Stimulated activated CD4-positive, alpha-beta T cell treated with anti-CD3 and anti-CD28 coated beads, Interleukin-2, amount 100 ng/mL, for 24 hours (primary cell): ENCODE measurements around the gene TRMT61A.
"Not testable (repeated sequence)": the region's sequence is repeated elsewhere in the genome, so short reads cannot be mapped to it uniquely, and the experiment has no call there.

Source experiments
- DNase-seq, 2 donors: peaks; one replicate each; pipeline ENCODE4 v3.0.0-alpha.2; 2020

Gene TRMT61A

DNA sequence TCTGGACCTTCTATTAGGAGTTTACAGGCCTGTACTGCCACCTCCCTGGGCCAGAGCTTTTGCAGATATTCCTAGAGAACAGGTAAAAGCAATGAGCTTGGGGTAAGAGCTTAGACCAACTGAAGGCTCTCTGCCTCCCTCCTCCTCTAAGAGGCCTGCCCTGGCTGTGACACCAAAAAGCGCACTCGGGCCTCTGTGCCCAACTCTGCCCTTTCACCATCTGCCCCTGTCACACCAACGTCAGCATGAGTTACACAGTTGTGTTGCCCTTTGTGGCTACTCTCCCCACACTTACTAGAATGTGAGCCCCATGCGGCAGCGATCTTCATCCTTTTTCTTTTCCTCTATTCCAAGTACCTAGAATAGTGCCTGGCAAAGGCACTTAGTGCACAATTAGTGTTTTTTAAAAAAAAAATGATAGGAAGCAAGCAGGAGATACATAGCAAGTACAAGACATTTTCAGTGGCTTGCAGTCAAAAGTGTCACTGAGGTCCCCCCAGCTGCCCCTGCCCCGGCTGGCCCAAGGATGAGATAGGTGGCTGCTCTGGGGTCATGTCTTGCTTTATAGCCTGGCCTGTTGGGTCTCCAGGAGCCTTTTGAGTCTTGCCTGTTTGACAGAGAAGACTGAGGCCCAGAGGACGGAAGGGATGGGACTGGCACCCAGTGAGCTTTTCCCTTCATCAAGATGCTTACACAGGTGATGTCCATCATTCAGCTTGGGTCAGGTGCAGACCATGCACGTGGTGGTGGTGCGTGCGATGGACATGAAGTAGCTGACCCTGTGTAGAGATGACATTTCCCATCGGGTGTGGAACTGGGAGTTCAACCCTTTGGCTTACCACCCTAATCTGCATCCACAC lies 18.9 kb upstream of the TRMT61A start:
- DNase-seq: no peak

DNA sequence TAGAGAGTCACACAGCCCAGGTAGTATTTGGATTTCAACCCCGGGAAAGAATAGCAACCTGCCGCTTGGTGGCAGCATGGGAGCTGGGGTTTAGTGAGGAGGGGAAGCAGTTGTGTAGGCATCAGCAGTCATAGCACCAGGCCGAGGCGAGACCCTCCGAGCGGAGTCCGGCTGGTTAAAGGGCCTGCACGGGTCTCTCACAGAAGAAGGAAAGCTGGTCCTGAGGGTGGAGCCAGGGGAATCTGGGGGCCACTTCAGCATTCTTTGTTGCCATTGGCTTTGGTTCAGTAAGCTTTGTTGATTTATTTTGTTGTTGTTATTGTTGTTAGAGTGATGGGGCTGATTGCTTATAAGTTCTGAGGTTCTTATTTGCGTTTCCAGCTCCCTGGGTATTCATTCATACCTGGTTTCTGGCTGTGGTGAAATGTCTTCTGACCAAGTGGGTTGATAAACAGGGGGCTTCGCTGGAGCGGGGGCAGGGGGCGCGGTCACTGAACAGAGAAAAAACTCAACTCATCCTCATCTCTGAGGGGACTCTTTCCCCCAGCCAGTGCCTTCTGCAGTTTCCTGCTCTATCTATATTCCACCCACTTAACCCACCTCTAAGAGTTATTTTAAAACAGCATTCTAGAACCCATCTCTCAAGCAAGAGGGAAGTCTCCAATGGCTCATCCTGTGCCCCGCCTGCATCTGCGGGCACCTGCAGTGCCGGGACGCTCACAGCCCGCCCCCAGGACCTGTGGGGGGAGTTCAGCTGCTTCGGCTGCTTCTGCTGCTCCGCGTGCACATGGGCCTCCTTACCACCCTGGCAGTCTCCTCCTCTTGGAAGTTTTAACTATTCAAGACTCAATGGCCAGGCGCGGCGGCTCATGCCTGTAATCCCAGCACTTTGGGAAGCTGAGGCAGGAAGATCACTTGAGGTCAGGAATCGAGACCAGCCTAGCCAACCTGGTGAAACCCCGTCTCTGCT lies 18.0 kb upstream of the TRMT61A start:
- DNase-seq: no peak

DNA sequence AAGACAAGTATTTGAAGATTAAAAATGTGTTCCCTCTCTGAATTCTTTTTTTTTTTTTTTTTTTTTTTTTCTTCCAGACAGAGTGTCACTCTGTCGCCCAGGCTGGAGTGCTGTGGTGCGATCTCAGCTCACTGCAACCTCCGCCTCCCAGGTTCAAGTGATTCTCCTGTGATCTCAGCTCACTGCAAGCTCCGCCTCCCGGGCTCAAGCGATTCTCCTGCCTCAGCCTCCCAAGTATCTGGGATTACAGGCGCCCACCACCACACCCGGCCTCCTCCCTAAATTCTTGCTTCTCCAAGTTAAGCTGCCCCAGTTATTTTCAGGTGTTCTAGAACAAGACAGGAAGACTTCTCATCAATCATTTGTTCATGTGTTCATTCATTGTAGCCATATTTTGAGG lies 16.8 kb upstream of the TRMT61A start:
- not testable (repeated sequence) for DNase-seq

DNA sequence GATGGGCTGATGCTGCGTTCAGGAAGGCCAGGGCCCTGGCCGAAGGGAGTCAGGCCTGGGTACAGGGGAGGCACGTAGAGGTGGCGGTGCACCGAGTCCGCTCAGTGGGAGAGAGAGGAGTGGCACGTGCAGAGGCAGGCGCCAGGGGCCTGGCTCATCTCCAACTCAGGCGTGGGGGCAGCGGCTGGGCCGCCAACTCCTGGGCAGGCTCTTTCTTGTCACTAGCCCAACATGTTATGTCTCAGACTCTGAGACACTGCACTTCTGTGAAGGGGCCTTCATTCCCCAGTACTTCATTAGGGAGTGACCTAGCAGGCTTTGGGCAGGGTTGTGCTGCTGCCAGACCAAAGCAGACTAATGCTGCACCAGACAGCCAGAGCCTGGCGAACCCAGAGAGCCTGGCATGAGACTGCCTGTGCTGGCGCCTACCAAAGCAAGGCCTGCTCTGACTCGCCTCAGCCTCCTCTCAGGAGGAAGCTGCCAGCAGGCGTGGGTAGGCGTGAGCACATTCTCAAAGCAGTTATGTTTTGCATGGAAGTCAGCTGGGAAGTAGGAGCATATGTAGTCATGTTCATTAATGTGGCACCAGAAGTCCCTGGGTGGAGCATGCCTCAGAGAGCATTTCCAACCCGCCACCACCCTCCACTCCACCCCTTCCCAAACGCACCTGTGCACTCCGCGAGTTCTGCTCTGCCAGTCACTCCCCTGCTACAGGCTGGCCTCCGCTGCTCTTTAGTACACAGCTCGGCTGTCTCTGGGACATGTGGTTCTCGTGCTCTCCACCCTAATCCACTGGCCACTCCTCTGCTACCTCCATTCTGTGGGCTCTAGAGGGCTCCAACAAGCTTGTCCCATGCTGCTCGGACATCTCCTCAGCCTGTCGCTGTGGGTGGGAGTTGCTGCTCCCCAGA lies 16.0 kb upstream of the TRMT61A start:
- DNase-seq: no peak

DNA sequence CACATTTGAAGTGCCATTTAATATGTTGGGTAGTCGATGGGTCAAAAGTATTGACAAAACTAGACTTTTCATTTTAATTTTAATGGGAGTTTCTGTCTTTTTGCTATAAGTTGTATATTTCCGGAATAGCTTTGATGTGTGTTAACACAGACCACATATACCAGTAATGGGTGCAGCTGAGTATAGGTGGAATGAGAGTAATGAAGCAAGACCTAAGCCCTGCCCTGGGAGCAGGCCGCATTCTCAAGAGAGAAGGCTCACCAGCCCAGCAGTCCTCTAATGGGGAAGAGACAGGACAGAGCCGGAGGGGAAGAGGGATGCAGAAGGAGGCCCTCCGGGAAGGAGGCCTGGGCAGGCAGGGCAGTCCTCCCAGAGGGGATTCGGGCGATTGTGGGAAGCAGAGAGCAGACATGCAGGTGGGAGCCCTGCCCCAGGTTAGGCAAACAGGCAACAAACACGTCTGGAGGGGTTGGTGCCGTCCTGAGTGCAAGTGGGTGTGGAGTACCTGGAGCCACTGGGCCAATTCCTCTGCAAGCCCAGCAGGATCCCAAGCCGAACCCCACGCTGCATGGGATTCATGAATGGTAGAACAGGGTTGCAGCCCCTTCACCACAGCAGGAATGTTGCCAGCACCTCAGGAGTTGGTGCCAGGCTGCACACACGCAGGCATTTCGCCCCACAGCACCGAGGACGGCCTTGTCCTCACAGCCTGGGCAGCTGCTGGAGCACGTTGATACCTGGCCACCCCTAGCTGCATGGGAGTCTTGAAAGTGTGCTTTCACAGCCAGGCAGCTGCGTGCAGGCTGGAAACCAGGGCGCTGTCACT lies 14.2 kb upstream of the TRMT61A start:
- no peak for DNase-seq

DNA sequence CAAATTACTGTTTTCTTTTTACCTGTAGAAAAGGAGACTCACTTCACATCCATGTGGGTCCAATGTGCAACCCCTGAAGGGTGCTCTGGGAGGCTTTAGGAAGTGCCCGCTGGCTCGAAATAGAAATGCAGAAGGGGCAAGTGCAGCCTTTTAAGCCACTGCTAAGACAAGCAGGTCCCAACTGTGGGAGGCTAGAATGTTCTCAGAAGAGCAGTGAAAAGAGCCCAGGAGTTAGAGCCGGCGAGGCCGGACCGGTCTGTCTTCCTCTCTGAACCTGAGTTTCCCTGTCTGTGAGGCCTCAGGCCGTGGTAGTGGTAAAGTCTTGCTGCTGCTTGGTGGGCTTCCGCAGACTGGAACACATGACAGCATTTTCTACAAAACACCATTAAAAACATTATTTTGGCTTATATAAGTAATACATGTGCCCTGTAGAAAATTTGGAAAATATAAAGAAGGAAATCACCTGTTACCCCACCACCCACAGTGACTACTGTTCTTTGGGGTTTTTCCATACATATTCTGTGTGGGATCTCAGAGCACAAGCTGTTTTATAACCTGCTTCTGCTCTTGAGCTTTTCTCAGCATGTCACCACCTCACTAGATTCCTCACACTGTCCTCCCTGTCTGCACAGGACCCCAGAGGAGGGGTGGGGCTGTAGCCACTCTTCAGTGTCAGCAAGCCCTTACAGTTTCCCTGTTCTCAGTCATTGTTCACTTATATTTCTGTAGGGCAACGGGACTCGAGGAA lies 12.4 kb upstream of the TRMT61A start:
- DNase-seq: no peak

DNA sequence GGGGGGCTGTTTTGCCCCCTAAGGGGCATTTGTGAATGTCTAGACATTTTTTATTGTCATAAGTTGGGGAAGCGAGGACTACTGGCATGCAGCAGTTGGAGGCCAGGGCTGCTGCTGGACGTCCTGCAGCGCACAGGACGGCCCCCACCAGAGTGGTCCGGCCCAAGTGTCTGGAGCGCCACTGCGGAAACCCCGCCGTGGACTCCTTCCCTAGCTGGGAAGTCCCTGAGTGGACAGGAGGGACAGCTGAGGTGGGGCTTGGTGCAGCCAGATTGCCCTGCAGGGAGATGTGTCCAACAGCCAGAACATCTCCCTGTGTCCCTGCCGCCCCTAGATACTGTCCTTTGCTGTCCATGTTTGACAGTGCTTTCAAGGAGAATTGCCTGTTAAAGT lies 11.8 kb upstream of the TRMT61A start:
- no peak for DNase-seq

DNA sequence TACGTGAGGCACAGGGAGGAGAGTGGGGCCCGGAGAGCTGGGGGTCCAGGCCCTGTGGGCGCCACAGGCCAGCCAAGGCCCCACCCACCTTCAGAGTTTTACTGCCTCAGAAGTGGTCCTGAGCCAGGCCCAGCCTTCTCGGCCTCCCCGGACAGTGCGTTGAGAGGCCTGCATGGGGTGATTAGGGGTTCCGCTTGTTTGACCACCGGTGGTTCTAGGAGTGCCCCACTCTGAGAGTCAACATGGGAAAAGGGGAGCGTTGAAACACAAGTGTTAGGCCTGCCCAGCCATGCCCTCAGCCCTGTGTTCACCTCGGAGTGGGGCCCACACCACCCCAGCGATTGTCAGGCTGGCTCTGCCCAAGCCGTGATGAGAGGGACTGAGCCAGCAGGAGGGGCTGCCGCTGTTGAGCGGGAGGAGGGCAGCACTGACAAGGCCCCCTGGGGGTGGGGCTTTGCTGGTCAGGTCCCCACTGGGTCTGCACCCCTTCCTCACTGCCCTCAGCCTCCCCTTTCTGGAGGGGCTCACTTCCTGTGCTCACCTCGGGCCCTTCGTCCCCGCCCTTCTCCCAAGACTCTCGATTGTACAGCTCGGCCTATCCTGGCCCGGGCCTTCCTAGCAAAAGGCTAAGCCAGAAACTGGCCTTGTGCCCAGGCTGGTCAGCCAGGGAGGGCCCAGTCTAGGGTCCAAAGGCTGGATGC lies 11.1 kb upstream of the TRMT61A start:
- DNase-seq: no peak

DNA sequence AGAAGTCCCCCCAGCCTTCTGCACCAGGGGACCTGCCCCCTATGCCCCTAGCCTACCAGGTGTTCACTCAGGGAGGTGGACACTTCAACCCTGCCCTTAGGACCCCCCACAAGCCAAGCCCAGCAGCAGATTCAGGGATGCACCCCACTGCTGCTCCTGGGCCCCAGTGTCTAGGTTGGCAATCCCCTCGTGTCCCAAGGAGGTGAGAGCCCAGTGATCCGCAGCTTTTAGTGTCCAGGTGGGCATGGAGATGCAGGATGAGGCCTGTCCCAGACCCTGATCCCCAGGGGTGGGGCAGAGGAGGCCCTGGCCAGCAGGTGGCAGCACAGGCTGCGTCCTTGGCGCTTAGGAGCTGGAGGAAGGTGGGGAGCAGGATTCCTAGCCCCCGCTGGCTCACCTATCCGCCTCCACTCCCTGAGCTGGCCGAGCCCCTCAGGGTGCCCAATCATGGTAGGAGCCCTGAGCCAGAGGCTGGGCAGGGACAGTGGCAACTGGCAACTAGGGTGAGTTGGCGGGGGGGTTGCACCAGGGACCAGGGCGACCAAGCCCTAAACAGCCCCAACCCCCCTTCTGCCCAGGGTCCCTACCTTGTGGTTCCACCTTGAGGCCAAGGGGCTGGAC lies 10.5 kb upstream of the TRMT61A start:
- DNase-seq: peak; percentile 71 to 73

DNA sequence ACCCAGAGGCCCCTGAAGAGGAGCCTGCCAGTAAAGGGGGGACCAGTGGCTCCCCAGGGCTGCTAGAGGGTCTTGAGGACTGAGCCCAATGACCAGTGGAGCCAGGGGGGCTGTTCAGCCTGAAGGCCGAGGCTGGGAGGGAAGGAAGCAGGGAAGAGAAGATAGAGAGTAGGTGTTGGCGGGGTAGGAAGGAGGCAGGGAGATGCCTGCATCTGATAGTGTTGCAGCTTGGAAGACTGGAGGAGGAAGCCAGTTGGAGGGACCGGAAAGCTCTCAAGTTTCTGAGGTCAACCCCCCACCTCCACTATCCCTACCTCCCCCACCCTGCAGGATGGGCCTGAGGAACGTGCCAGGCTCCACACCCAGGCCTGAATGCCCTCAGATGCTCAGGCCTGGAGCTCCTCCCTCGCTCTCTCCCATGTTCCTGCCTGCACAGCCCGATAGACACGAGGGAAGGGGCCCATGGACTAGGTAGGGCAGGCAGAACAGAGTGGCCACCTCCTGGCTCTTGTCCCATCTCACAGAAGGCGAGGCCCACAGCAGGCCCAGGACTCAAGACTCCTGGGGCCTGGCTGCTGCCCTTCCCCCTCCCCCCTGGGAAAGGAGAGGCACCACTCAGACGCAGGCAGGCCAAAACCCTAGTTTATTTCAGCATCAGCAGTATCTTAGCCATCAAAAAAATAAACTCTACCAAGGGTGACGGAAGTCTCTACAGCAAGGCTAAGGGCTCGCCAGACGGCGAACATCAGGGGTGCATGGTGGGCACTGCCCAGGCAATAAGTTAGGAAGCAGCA lies 9.8 kb upstream of the TRMT61A start:
- no peak for DNase-seq

DNA sequence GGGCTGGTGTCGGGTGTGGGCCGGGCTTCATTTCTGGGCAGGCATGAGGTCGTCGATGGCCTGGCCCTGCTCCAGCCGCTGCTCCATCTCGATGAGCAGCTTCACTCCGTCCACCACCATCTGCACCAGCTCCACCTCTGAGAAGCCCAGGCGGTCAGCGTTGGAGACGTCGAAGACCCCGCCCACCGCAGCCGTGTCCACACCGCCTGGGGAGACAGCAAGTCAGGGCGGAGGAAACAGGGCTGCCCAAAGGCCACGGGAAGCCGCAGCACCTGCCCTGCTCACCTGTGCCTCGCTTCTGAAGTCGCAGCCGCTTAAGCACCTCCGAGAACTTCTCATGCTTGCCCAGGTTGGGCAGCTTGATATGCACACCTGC lies 9.2 kb upstream of the TRMT61A start:
- no peak for DNase-seq

DNA sequence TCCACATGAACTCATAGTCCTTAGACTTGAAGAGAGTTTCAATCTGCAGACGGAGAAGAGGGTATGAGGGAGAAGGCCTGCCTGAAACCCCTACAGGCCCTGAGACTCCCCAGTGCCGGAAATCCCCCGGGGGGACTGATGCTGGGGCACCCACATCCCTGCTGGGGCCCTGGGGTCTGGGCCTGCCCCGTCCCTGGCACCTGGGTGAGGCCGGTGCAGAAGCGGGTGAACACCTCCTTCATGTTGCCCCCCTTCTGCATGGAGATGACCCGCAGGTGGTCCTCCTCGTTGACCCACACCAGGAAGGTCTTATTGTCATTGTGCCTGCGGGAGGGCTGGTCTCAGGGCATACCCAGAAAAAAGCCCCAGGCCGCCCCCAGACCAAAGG lies 8.7 kb upstream of the TRMT61A start:
- DNase-seq: no peak

DNA sequence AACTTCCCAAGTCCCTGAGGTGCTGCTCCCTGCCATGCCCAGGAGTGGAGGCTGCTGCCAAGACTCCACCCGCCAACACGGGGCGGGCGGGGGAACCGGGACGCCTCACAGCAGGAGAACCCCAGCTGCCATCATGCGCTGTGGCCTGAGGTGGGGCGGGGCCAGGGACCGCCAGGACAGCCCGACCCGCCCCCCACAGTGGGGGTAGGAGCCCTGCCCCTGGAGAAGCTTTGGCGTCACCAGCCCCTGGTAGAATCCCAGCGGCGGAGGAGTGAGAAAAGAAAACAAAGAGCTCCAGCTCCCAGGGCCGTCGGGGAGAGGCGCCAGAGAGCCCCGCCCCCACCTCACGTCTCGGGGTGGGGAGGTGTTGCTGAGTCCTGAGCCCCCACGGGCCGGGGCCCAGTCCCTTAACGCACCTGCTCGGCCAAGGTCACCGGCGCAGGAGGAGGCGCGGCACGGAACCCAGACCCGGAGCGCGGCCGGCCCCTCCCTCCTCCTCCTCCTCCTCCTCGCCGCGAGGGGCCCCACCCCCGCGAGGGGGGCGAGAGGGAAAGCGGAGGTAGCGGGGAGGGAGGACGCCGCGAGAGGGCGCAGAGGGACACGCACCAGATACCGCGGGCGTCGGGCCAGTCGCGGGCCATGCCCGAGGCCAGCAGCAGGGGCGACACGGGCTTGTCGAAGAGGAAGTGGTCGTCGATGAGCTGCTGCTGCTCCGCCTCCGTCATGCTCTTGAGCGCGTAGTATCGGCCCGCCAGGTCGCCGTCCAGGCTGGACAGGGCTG lies 8.1 kb upstream of the TRMT61A start:
- DNase-seq: peak; percentile 61 to 66

DNA sequence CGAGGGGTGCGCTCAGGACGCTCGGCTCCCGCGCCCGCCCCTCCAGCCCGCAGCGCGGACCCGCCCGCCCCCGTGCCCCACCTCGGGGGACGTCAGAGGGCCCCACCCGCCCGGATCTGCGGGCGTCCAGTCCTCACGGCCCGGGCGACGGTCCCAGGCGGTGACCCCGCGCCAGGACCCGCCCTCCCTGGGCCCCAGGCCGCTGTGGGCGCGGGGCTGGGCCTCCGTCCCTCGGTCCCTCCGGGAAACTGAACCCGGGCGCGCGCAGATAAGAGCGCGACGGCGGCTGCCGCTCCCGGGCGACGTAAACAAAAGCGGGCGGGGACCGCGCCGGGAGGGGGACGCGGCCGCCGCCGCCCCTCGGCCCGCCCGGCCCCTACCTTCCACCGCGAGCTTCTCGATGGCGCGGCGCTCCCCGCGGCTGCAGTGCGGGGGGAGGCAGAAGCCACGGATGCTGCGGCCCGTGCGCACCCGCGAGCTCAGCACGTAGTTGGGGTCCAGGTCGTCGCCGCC lies 7.5 kb upstream of the TRMT61A start:
- no peak for DNase-seq

DNA sequence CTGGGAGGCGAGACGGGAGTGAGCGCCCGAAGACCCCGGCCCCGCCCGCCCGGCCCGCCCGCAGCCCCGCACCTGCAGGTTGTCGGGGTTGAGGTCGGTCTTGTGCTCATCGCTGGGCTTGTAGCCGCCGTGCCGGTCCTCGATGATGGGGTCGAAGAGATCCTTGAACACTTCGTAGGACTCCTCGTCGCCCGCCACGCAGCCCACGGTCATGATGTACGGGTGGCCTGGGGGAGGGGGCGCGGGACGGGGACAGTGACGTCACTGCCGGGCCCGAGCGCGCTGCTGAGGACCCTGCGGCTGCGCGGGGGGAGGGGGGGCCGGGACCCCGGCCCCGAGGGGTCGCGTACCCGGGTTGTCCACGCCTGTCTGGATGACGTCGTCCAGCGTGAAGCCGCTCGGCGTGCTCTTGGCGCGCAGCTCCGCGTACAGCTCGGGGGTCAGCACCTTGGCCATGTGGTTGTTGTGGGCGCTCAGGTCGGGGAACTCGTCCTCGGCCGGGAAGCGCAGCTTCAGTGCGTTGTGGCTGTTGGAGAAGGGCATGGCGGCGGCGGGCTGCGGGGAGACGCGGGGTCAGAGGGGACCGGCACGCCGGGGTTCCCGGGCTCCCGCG lies 6.9 kb upstream of the TRMT61A start:
- DNase-seq: no peak

DNA sequence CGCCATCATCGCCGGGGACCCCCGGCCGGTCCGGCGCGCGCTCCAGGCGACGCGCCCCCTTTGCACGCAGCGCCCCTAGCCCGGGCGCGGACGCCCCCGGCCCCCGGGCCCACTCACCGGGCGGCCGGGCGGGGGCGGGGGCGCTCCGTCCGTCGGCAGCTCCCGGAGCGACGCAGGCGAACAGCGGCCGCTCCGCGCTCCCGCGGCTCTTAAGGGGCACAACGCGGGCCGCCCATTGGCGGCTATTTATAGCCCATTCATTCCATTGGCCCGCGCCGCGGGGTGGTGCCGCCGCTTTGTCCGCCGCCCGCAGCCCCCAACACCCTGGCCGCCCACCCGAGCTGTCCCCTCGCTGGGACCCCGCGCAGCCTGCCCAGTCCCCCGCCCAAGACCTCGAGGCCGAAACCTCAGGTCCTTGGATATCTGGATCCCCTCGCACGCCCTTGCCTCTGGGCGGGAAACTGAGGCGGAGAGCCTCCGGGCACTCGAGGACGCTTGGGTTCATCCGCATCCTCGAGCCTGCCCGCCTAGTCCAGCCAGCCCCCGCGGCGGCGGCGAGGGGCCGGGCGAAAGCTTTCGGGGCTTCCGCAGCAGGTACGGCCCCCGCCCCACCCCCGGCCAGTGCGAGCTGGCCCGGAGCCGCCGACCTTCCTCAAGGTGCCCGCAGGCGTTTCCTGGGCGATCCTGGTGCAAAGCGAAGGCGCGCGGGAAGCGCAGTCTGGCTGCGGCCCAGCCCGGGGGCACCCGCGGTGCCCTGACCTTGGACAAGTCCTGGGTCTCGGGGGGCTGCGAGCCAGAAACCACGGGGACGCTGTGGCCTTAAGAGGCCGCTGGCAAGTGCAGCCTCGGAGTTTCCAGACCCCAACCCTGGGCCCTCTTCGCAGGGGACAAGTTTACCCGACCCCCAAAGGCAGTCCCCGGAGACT lies 6.1 kb upstream of the TRMT61A start, which contains the start of gene CKB:
Gene CKB, minus strand, starts transcription at position 182 of the 926 bp plus-strand sequence. CDS start 337 bp downstream, outside the sequence.
- DNase-seq: peak in 1 of 2 donors; percentile 47
